PC-3 (cell line): ENCODE results near the gene BMPER. TPM values are rescaled to one million over a fixed set of nuclear protein-coding genes. Genes with fewer than 3 reads are reported as not detected.
A peak's percentile ranks its signal among the peaks of the same experiment; 100 is the strongest.

Experiments
- ATAC-seq: fragments of 200-7000 bp; cut with Tn5 transposase; 2 replicates; pipeline ENCODE4 v1.9.1; 2020; ENCODE audit warnings: mild to moderate bottlenecking, moderate library complexity
- BruUV-seq: library from RNA; stranded (reverse); fragments of 400-500 nt; replicated peaks from 2 replicates; lab custom pipeline; 2021; lab: Mats Ljungman, UMichigan
- CTCF ChIA-PET: fragments of 300-600 bp; sonication (Branson Sonifier 250); formaldehyde crosslinking; loops from one replicate; lab custom pipeline; 2022; ENCODE audit warnings: antibody characterized with exemption; lab: Charles Lee
- POLR2A ChIA-PET: fragments of 300-600 bp; sonication (Branson Sonifier 250); formaldehyde crosslinking; loops from one replicate; lab custom pipeline; 2022; ENCODE audit warnings: antibody characterized with exemption; ENCODE audit not compliant: unreplicated experiment; lab: Charles Lee
- DNase-seq: peaks from one replicate; pipeline ENCODE4 v3.0.0-alpha.2; 2015
- H2AFZ ChIP-seq: fragments of 300-600 bp; sonication (generic); 2 replicates; pipeline ENCODE4 v1.6.0; 2016; ENCODE audit warnings: antibody characterized with exemption, low read length
- H3F3A ChIP-seq: fragments of 300-600 bp; sonication (generic); one replicate; pipeline ENCODE4 v1.6.0; 2017; ENCODE audit warnings: antibody characterized with exemption, low read length, control low read depth, mild to moderate bottlenecking; ENCODE audit not compliant: unreplicated experiment
- H3K27ac ChIP-seq: fragments of 300-600 bp; sonication (generic); 2 replicates; pipeline ENCODE4 v1.5.1; 2016; ENCODE audit warnings: mild to moderate bottlenecking, low read length
- H3K27me3 ChIP-seq: fragments of 300-600 bp; sonication (generic); 2 replicates; pipeline ENCODE4 v1.6.1; 2016; ENCODE audit warnings: low read length, mixed read lengths
- H3K36me3 ChIP-seq: fragments of 300-600 bp; sonication (generic); 2 replicates; pipeline ENCODE4 v1.6.1; 2016; ENCODE audit warnings: low read depth, mixed run types, low read length, mixed read lengths
- H3K4me1 ChIP-seq: fragments of 300-600 bp; sonication (generic); 2 replicates; pipeline ENCODE4 v1.5.1; 2016; ENCODE audit warnings: low read length; ENCODE audit not compliant: insufficient read depth
- H3K4me2 ChIP-seq: fragments of 300-600 bp; sonication (generic); 2 replicates; pipeline ENCODE4 v1.6.0; 2016; ENCODE audit warnings: low read length
- H3K4me3 ChIP-seq: fragments of 300-600 bp; sonication (generic); 2 replicates; pipeline ENCODE4 v1.5.1; 2016; ENCODE audit warnings: mild to moderate bottlenecking, low read length, mixed read lengths
- H3K79me2 ChIP-seq: fragments of 300-600 bp; sonication (generic); 2 replicates; pipeline ENCODE4 v1.6.1; 2017; ENCODE audit warnings: low read length, mixed read lengths
- H3K9ac ChIP-seq: fragments of 300-600 bp; sonication (generic); 2 replicates; pipeline ENCODE4 v1.6.0; 2016; ENCODE audit warnings: mild to moderate bottlenecking, low read length
- H3K9me2 ChIP-seq: fragments of 300-600 bp; sonication (generic); replicated peaks from 2 replicates; pipeline ENCODE4 v1.6.1; 2016; ENCODE audit warnings: mixed run types, low read length, mixed read lengths
- H3K9me3 ChIP-seq: fragments of 300-600 bp; sonication (generic); 2 replicates; pipeline ENCODE4 v1.6.1; 2016; ENCODE audit warnings: low read length, mixed read lengths
- H4K20me1 ChIP-seq: fragments of 300-600 bp; sonication (generic); 2 replicates; pipeline ENCODE4 v1.6.1; 2016; ENCODE audit warnings: low read length, mixed read lengths
- CTCF ChIP-seq: fragments of 300-600 bp; sonication (generic); conservative IDR thresholded peaks from 2 replicates; pipeline ENCODE4 v1.5.1; 2017; ENCODE audit warnings: antibody characterized with exemption, low read depth, mild to moderate bottlenecking, low read length
- EZH2 ChIP-seq: fragments of 300-600 bp; sonication (generic); IDR thresholded peaks from one replicate; pipeline ENCODE4 v1.6.1; 2017; ENCODE audit warnings: antibody characterized with exemption, mild to moderate bottlenecking, low read length; ENCODE audit not compliant: unreplicated experiment
- EZH2phosphoT487 ChIP-seq: fragments of 300-600 bp; sonication (generic); IDR thresholded peaks from 2 replicates; pipeline ENCODE4 v1.6.1; 2018; ENCODE audit warnings: mild to moderate bottlenecking, antibody characterized with exemption, low read length, borderline replicate concordance
- intact Hi-C: fragments of 100-400 bp; cut with micrococcal nuclease; formaldehyde crosslinking; loops from 2 replicates; pipeline ENCODE4 v1.9.0; 2023
- total RNA-seq: library from RNA; depleted of rRNA; stranded (reverse); fragments of >200 nt; gene quantifications from 2 replicates; pipeline ENCODE4 v1.2.3, GENCODE V29; 2014

Gene BMPER
- total RNA-seq, 1 experiment from 2014 or later = 0.11 TPM

- intact Hi-C loops = no loop called here
- POLR2A ChIA-PET = no interaction called here
- no peaks in the 10 kb centered on the region for H4K20me1 ChIP-seq
- H3K79me2 ChIP-seq = no peaks in the 10 kb centered on the region
- H3K9me2 ChIP-seq = no peaks in the 10 kb centered on the region
- CTCF ChIA-PET = no interaction called here
- H3K4me3 ChIP-seq = no peak overlapping the region
- BruUV-seq = no TSS peak
- DNase-seq (no peak), ATAC-seq (no peak)
- H3F3A ChIP-seq = no peaks in the 10 kb centered on the region
- H3K27ac ChIP-seq = no peak overlapping the region
- TF ChIP-seq EZH2 = no peak
- H3K9me3 ChIP-seq = no peaks in the 10 kb centered on the region
- no peaks in the 10 kb centered on the region for H3K36me3 ChIP-seq
- H2AFZ ChIP-seq = no peak overlapping the region
- H3K4me1 ChIP-seq = no peaks in the 10 kb centered on the region
- H3K4me2 ChIP-seq = no peak overlapping the region
- H3K27me3 ChIP-seq = peaks cover 19% of the 10 kb centered on the region
- H3K9ac ChIP-seq = no peak overlapping the region
Measured at GRCh38 chr7:34086981-34087380, 181.6 kb downstream of the BMPER start.

GRCh38 chr7:34087892-34088891, 182.9 kb downstream of the BMPER start:
- Histone ChIP-seq H3K4me2 (no peak overlapping the region), H3K27ac (no peak overlapping the region), H4K20me1 (no peaks in the 10 kb centered on the region), H3K9me2 (no peaks in the 10 kb centered on the region), H3K9me3 (no peaks in the 10 kb centered on the region), H3F3A (no peaks in the 10 kb centered on the region), H2AFZ (no peak overlapping the region), H3K4me1 (no peaks in the 10 kb centered on the region), H3K9ac (no peak overlapping the region), H3K27me3 (peaks cover 19% of the 10 kb centered on the region), H3K4me3 (no peak overlapping the region), H3K36me3 (no peaks in the 10 kb centered on the region), H3K79me2 (no peaks in the 10 kb centered on the region)
- intact Hi-C loops = no loop called here
- peak; percentile 43 for DNase-seq
- ChIA-PET CTCF (interaction anchor here (0.6 to 0.7 kb wide), 3 partner anchors 106 to 179 kb away, joined by 3 to 6 read pairs (median 5); no protein-coding TSS in a partner anchor), POLR2A (no interaction called here)
- ATAC-seq = no peak
- TF ChIP-seq EZH2phosphoT487 = no peak
- no peak for TF ChIP-seq EZH2
- TF ChIP-seq CTCF = peak; percentile 64
- no TSS peak for BruUV-seq

- H3K9me2 ChIP-seq = no peaks in the 10 kb centered on the region
- no peaks in the 10 kb centered on the region for H3K36me3 ChIP-seq
- no peak overlapping the region for H3K27ac ChIP-seq
- no peaks in the 10 kb centered on the region for H3K4me1 ChIP-seq
- H3K4me3 ChIP-seq = no peak overlapping the region
- intact Hi-C loops = no loop called here
- H3K9me3 ChIP-seq = no peaks in the 10 kb centered on the region
- TF ChIP-seq EZH2 (no peak), CTCF (no peak), EZH2phosphoT487 (no peak)
- ChIA-PET CTCF (no interaction called here), POLR2A (no interaction called here)
- ATAC-seq (no peak), DNase-seq (no peak)
- no peaks in the 10 kb centered on the region for H3F3A ChIP-seq
- H2AFZ ChIP-seq = no peak overlapping the region
- no peak overlapping the region for H3K4me2 ChIP-seq
- peaks cover 19% of the 10 kb centered on the region for H3K27me3 ChIP-seq
- no peaks in the 10 kb centered on the region for H4K20me1 ChIP-seq
- H3K79me2 ChIP-seq = no peaks in the 10 kb centered on the region
- H3K9ac ChIP-seq = no peak overlapping the region
- no TSS peak for BruUV-seq
Measured at GRCh38 chr7:34090816-34091215, 185.5 kb downstream of the BMPER start.
